Measurements from ENCODE around the gene SNRK. TPM values are rescaled to one million over a fixed set of nuclear protein-coding genes. Genes with fewer than 3 reads are reported as not detected.

Gene SNRK
- total RNA-seq, 1 donor from 2014 or later = 18.2 TPM

- Mint-ChIP-seq H3K27me3 (ENCODE audit: low read depth) (no peaks in the 10 kb centered on the region), H3K4me3 (no peak overlapping the region), H3K9me3 (no peaks in the 10 kb centered on the region), H3K36me3 (ENCODE audit: low read depth) (peaks cover 3% of the 10 kb centered on the region), H3K27ac (ENCODE audit: unreplicated experiment) (no peak overlapping the region), H3K4me1 (no peaks in the 10 kb centered on the region)
- TF ChIP-seq, protein P1, sequence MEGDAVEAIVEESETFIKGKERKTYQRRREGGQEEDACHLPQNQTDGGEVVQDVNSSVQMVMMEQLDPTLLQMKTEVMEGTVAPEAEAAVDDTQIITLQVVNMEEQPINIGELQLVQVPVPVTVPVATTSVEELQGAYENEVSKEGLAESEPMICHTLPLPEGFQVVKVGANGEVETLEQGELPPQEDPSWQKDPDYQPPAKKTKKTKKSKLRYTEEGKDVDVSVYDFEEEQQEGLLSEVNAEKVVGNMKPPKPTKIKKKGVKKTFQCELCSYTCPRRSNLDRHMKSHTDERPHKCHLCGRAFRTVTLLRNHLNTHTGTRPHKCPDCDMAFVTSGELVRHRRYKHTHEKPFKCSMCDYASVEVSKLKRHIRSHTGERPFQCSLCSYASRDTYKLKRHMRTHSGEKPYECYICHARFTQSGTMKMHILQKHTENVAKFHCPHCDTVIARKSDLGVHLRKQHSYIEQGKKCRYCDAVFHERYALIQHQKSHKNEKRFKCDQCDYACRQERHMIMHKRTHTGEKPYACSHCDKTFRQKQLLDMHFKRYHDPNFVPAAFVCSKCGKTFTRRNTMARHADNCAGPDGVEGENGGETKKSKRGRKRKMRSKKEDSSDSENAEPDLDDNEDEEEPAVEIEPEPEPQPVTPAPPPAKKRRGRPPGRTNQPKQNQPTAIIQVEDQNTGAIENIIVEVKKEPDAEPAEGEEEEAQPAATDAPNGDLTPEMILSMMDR (conservative IDR thresholded peaks at IDR 0.05) = no peak
- DNase-seq (ENCODE audit: low read depth, low spot score) = no peak
Observed at GRCh38 chr3:43364494-43364893, 78.2 kb downstream of the SNRK start.

- TF ChIP-seq, protein P1 (conservative IDR thresholded peaks at IDR 0.05) = no peak
- no peak overlapping the region for H3K4me3 Mint-ChIP-seq
- no peaks in the 10 kb centered on the region for H3K27me3 Mint-ChIP-seq (ENCODE audit: low read depth)
- DNase-seq (ENCODE audit: low read depth, low spot score) = no peak
- H3K36me3 Mint-ChIP-seq (ENCODE audit: low read depth) = peaks cover 3% of the 10 kb centered on the region
- no peaks in the 10 kb centered on the region for H3K4me1 Mint-ChIP-seq
- H3K27ac Mint-ChIP-seq (ENCODE audit: unreplicated experiment) = no peak overlapping the region
- no peaks in the 10 kb centered on the region for H3K9me3 Mint-ChIP-seq
Observed at GRCh38 chr3:43364926-43365325, 78.6 kb downstream of the SNRK start.

- TF ChIP-seq, protein P1 (conservative IDR thresholded peaks at IDR 0.05) = no peak
- Mint-ChIP-seq H3K27me3 (ENCODE audit: low read depth) (no peaks in the 10 kb centered on the region), H3K4me3 (no peak overlapping the region), H3K27ac (ENCODE audit: unreplicated experiment) (no peak overlapping the region), H3K9me3 (no peaks in the 10 kb centered on the region), H3K4me1 (no peaks in the 10 kb centered on the region), H3K36me3 (ENCODE audit: low read depth) (peaks cover 3% of the 10 kb centered on the region)
- DNase-seq (ENCODE audit: low read depth, low spot score) = no peak
Observed at GRCh38 chr3:43365601-43366305, 79.4 kb downstream of the SNRK start.

DNA sequence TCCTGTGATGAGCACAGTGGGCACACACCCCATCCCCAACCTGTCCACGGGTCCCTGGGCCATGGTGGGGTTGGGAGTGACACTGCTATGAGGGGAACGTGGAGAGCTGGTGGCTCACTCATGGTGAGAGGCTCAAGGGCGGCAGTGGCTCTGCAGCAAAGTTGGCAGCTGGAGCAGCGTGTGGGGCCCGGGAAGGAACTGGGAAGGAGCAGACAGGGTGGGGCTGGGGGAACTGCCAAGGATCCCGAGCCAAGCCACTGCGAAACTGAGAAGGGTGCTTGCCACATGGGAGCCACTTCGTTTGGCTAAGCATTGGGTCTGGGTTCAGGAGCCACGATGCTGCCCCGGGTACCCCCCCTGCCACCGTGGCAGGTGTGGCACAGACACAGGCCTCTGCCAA, 80.1 kb downstream of the SNRK start:
- Mint-ChIP-seq H3K4me3 (no peak overlapping the region), H3K27me3 (ENCODE audit: low read depth) (no peaks in the 10 kb centered on the region), H3K36me3 (ENCODE audit: low read depth) (peaks cover 3% of the 10 kb centered on the region), H3K9me3 (no peaks in the 10 kb centered on the region), H3K4me1 (no peaks in the 10 kb centered on the region), H3K27ac (ENCODE audit: unreplicated experiment) (no peak overlapping the region)
- TF ChIP-seq, protein P1 (conservative IDR thresholded peaks at IDR 0.05) = no peak
- DNase-seq (ENCODE audit: low read depth, low spot score) = no peak

DNA sequence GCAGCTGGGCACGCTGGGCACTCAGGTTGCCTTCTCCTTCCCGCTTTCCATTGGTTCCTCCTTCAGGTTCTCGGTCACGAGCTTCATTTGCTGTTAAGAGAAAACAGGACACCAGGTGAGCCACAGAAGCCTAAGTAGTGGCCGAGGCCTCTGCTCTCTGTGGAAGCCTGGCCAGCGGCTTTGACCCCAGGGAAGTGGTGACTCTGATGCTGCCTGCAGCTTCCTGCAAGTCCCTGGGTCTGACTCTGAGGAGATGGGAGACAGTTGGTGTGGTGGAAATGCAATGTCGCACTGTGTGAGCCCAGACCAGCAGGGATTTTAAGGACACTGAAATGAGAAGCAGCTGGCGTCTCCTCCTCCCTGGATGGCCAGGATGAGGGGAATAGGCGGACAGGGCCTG, 80.5 kb downstream of the SNRK start:
- no peak overlapping the region for H3K27ac Mint-ChIP-seq (ENCODE audit: unreplicated experiment)
- TF ChIP-seq, protein P1 (conservative IDR thresholded peaks at IDR 0.05) = no peak
- H3K4me3 Mint-ChIP-seq = no peak overlapping the region
- H3K4me1 Mint-ChIP-seq = no peaks in the 10 kb centered on the region
- no peaks in the 10 kb centered on the region for H3K9me3 Mint-ChIP-seq
- peaks cover 3% of the 10 kb centered on the region for H3K36me3 Mint-ChIP-seq (ENCODE audit: low read depth)
- no peak for DNase-seq (ENCODE audit: low read depth, low spot score)
- no peaks in the 10 kb centered on the region for H3K27me3 Mint-ChIP-seq (ENCODE audit: low read depth)
